HG03521 (cell line): ENCODE results near the gene HLA-F.

Experiments used
- ATAC-seq: cut with Tn5 transposase; IDR thresholded peaks from one replicate; pipeline ENCODE4 v1.9.1; 2021; ENCODE audit warnings: mild to moderate bottlenecking, moderate library complexity; ENCODE audit not compliant: unreplicated experiment

The HLA-F gene

GRCh38 chr6:29759457-29759856 is 36.2 kb downstream of the HLA-F start:
- ATAC-seq = no peak

DNA sequence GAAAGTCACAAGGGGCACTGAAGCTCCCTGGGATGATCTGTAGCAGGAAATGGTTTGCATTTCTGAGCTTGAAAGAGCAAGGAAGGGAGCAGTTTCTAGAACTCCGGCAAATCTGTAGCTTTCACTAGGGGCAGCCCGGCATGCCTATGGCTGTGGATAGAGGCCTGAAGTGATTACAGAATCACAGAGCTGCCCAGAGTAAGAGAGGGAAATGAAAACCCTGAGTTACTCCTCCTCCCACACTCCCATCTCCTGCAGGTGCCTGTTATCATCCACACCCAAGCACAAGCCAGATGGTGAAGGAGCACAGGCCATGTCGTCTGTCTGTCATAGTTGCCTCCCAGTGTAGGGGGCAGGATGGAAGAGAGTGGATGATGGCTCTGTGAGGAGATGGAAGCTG is 37.1 kb downstream of the HLA-F start:
- no peak for ATAC-seq

DNA sequence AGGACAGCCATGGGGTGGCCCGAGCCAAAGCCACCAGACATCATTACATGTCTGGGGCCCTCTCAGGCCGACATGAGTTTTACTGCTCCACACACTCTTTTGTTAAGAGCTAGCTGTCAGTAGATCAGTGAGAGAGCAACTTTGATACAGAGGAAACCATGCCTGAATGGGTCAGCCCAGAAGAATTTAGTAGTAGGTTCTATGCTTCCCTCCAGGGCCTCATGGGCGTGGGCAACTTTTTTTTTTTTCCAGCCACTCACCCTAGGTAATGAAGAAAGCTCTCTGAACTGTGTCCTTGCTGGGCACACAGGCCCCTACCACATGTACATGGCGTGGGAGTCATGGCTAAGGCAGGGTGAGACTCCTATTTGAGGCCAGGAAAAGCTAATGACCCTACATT is 38.8 kb downstream of the HLA-F start:
- ATAC-seq = no peak

DNA sequence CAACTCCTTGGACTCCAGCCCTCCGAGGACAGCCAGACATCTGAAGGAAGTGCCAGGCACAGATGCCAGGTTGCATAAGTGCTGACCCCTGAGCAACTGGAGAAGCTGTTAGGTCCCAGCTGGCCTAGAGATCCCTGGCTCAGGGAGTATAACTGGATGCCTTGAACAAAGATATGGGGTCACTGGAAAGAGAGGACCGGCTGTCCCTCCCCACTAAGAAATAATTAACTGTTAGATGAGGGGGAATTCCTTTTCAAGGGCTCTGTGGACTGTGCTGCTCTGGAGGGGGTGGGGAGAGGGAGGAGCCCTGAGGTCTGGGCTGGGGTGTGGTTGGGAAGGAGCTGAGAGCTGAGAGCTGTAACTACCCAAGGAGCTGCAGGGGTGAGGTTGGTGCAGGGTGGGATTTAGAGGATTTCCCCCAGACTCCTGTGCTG is 39.6 kb downstream of the HLA-F start:
- ATAC-seq = no peak

DNA sequence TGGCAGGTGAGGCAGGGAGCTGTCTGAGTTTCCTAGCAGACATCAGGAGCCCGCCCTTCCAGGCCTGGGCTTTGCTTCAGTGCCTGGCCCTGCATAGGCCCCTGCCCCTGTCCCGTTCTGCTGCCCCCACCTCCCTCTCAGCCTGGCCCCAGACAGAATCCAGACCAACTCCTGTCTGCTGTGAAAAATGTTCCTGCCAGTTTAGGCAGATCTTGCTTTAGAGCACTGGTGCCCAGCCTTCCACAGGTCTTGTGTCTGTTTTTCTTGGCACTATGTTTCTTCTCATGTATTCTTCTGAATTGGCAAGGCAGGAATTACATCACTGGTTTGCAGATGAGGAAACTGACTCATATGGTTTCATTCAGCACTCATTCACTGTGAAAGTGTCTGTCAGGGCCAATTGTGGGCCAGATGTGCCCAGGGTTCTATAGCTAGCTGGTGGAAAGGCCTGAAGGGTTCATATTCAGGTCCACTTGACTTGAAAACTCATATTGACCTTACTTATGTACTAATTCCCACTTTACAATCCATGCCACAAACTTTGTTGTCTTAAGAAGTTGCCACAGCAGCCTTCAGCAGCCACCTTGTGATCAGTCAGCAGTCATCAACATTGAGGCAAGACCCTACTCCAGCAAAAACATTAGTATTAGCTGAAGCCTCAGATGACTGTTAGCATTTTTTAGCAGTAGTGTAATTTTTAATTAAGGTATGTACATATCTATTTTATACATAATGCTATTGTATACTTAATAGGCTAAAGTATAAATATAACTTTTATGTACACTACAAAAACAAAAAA is 40.5 kb downstream of the HLA-F start:
- no peak for ATAC-seq

- no peak for ATAC-seq
These were observed 41.4 kb downstream of the HLA-F start for GRCh38 chr6:29764422-29765196.

DNA sequence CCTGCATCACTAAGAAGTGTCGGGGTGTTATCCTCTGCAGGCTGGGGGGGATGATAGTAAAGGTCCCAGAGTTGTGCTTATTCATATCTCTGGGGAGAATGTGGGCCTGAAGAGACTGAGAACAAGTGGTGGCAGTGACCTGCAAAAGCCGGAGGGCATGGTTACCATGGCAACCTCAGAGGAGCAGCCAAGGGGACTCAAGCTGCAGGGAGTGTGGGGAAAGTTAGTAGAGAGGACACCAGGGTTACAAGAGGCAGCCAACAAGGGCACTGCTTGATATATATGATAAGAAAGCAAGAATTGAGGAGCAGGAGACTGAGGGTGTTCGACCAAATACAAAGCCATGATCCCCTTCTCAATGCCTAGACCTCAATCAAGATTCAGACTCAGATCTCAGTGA is 46.1 kb downstream of the HLA-F start:
- ATAC-seq = no peak

DNA sequence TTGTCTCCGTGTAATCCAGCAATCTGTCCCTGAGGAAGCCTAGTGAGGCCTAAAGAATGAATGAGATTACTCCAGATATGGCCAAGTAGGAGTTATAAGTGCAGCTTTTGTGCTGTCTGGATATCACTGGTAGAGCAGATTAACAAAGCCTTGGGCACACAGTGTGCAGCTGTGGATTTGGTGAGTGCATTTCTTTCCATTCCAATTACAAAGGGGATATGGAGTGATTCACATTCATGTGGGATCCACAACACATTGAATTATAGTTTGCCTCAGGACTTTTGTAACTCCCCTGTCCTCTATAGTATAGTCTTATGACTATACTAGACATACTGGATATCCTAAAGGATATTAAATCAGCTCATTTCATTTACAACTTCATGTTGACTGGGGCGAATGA is 47.1 kb downstream of the HLA-F start:
- ATAC-seq = no peak

DNA sequence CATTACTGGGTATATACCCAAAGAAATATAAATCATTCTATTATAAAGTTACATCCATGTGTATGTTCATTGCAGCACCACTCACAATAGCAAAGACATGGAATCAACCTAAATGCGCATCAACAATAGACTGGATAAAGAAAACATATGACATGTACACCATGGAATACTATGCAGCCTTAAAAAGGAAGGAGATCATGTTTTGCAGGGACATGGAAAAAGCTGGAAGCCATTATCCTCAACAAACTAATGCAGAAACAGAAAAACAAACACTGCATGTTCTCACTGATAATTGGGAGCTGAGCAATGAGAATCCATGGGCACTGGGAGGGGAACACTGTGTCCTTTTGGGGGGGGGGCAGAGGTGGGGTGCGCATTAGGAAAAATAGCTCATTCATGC is 53.5 kb downstream of the HLA-F start:
- no peak for ATAC-seq
